HG03378 (cell line): Measurements from ENCODE around the gene BMP2K.

Source experiments
- ATAC-seq: cut with Tn5 transposase; IDR thresholded peaks from one replicate; pipeline ENCODE4 v1.9.1; 2021; ENCODE audit warnings: mild to moderate bottlenecking, moderate library complexity; ENCODE audit not compliant: unreplicated experiment

Gene BMP2K

DNA sequence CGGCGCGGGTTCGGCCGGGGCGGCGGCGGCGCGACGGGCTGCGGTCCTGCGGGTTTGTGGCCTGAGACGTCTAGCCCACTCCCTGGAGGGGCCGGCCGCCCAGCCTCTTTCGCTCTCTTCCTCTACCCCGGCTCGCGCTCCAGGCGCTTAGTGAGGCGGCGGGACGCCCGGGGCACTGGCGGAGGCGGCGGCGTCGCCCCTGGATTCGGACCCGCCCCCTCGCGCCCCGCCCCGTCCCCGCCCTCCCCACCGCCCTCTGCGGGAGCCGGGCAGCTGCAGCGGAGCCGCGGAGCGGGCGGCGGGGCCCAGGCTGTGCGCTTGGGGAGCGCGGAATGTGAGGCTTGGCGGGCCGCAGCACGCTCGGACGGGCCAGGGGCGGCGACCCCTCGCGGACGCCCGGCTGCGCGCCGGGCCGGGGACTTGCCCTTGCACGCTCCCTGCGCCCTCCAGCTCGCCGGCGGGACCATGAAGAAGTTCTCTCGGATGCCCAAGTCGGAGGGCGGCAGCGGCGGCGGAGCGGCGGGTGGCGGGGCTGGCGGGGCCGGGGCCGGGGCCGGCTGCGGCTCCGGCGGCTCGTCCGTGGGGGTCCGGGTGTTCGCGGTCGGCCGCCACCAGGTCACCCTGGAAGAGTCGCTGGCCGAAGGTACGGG lies at the start of gene BMP2K:
BMP2K (plus strand) TSS at position 272 of the 650 bp plus-strand sequence; CDS start at position 466, 194 bp downstream.
- ATAC-seq: peak; percentile 33

- ATAC-seq: no peak
Observed at GRCh38 chr4:78726546-78726945, 49.6 kb upstream of the BMP2K start.

DNA sequence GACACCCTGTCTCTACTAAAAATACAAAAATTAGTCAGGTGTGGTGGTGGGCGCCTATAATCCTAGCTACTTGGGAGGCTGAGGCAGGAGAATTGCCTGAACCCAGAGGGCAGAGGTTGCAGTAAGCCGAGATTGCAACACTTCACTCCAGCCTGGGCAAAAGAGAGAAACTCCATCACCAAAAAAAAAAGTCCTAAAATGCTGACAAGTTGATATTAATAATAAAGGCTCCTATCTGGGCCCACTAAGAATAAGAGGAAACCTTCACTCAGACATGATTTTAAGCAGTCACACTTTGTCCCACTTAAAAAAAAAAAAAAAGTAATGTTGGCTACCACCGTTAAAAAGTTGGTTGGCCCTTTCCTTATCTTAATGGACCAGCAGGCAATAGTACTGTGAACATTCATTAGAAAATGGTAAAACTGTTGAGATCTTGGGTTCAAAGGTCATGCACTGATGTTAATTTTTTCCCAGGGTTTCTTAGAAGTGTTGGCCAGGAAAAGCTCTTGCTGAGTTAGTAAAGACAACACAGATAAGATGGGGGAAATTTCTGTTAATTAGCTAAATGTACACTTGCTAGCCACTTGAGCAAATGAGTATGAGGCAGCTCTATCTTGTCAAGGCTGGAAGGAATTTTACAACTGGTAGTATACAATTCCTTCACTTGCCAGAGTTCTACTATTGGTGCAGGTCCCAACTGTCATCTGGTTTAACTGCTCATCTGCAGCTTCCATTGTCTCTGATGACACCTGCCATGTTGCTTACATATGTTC lies 43.6 kb upstream of the BMP2K start:
- ATAC-seq: no peak

GRCh38 chr4:78734441-78735162 lies 41.5 kb upstream of the BMP2K start:
- ATAC-seq: no peak

DNA sequence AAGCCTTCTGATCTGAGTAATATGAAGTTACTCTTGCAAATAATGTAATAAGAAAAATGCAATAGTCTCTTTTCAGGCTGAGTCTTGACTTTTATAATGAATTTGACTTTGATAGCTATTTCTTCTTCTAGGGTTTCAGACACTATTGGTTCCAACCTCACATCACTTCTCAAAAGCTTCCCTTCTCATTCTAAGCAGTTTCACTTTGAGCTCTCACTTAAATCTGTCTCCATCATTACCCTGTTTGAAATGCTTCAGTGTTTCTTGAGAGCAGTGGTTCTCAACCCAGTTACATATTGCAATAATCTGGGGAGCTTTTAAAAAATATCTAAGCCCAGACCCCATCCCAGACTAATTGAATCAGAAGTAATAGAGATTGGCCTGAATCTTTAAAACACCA lies 40.5 kb upstream of the BMP2K start:
- ATAC-seq: peak; percentile 53

- ATAC-seq: peak; percentile 64
Observed at GRCh38 chr4:78737035-78737434, 39.1 kb upstream of the BMP2K start.

GRCh38 chr4:78737973-78738372 lies 38.2 kb upstream of the BMP2K start:
- ATAC-seq: no peak

GRCh38 chr4:78742300-78742699 lies 33.9 kb upstream of the BMP2K start:
- ATAC-seq: no peak

DNA sequence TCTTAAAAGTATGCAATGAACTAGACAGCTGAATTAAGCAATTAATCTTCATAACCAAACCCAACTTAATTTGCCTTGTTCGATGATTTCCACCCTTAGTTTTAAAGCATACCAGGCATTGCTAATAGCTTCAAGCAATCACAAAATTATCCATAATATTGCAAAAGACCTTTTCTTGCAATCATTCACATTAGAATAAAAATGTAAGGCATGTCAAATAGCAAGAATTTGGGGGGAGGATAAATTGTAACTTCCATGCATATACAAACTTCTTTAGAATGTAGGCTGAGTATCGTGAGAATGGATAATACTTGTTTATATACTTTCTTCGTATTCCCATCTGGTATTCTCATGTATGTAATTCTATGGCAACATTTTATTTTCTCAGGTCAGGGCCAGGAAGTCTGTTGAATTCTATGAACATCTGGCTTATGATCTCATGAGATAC lies 28.7 kb upstream of the BMP2K start:
- no peak for ATAC-seq

DNA sequence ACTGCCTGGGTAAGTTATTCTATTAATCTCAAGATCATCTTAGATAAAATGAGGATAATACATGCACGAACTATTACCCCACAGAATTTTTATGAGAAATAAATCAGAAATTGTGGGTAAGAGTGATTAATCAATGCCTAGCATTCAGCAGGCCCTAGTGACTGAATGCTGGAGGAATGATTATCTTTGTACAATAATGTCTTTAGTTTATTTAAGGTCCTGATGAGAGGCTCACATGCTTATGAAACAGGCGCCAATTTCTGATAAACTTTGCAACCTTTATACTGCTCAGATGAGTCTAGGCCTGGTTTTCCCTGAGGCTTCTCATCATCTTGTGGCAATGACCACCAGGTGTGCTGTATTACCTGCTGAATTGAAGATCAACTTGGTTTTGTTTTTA lies 27.8 kb upstream of the BMP2K start:
- ATAC-seq: no peak

DNA sequence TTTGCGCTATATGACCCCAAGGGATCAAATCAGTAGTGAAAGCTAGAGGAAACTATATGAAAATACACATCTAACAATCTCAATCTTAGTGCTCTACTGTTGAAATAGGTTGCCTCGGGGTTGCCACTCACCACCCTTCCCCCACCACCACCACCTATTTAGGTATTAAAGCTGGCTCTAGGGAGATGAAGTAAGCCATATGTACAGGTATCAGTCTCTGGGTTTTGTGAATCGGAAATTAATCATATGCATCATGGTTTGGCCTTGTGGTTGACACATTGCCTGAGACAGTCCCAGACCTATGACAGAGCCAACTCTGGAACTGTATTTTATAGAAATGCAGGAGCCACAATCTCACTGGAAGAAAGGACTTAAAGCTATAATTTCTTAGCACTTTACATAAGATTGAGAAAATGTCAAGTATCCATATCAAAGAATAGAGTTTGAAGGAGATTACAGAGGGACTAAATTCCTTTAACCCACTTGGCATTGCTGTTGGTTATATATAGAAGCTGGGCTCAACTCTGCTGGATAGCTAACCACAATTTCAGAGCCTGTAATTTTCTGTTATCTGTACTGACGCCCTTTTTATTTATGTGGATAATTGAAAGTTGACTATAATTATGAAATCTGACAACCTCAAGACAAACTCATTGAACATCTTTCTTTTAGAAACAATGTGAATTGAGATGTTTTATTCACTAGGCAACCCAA lies 26.7 kb upstream of the BMP2K start:
- peak; percentile 36 for ATAC-seq

- ATAC-seq: peak; percentile 97
Observed at GRCh38 chr4:78749972-78750727, 26.0 kb upstream of the BMP2K start.

- no peak for ATAC-seq
Observed at GRCh38 chr4:78753091-78753490, 23.1 kb upstream of the BMP2K start.

GRCh38 chr4:78754872-78755271 lies 21.3 kb upstream of the BMP2K start:
- ATAC-seq: no peak

GRCh38 chr4:78756137-78756536 lies 20.0 kb upstream of the BMP2K start:
- no peak for ATAC-seq

DNA sequence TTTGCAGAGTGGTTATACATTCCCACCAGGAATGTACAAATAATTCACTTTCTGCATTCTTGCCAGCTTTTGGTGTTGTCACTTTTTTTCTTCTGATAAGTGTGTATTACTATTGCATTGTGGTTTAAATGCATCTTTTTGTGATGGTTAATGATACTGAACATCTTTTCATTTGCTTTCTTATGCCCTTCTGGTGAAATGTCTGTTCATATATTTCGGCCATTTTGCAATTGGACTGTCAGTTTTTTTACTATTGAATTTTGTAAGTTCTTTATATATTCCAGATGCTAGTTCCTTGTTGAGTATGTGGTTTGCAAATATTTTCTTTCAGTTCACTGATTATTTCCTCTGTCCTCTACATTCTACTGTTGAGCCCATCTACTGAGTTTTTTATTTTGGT lies 19.4 kb upstream of the BMP2K start:
- no peak for ATAC-seq

DNA sequence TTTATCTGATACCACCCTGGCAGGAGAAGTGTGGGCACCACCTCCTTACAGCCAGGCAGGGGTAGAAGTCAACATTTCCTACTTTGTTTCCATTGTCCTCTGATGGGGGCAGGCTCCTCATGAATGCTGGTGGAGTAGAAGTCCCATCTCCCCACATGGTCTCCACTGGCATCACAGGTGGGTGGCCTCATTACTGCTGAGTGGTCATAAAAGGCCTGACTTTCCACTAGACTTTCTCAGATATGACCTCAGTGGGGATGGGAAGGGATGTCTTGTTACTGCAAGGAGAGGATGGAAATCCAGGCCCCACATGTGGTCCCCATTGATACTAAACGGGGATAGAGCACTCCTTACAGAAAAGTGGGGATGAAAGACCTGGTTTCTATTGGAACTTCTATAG lies 18.6 kb upstream of the BMP2K start:
- no peak for ATAC-seq

- ATAC-seq: no peak
Observed at GRCh38 chr4:78758085-78758484, 18.1 kb upstream of the BMP2K start.

GRCh38 chr4:78762529-78762928 lies 13.6 kb upstream of the BMP2K start:
- no peak for ATAC-seq

GRCh38 chr4:78763251-78763650 lies 12.9 kb upstream of the BMP2K start:
- no peak for ATAC-seq
